Measurements from ENCODE around the gene DICER1. TPM values are rescaled to one million over a fixed set of nuclear protein-coding genes. Genes with fewer than 3 reads are reported as not detected.

The DICER1 gene
- total RNA-seq, 2 donors from 2014 or later, result 49.3 to 53.7 TPM

- H3K27me3 ChIP-seq, result no peaks in the 10 kb centered on the region
- H3K36me3 ChIP-seq, result no peaks in the 10 kb centered on the region
- DNase-seq, result no peak
- H3K4me3 ChIP-seq, result no peak overlapping the region
- H3K4me1 ChIP-seq, result no peaks in the 10 kb centered on the region
- no peak for TF ChIP-seq CTCF (IDR thresholded peaks at IDR 0.05)
- intact Hi-C loops (cut with DNase I), result no loop called here
- H3K27ac ChIP-seq, result no peak overlapping the region
- H3K9me3 ChIP-seq, result no peaks in the 10 kb centered on the region
- H3K9ac ChIP-seq (ENCODE audit: low read depth in 2 of 2, low read length in 2 of 2), result no peak overlapping the region
Measured at GRCh38 chr14:95055318-95055717, 102.0 kb downstream of the DICER1 start.

- Histone ChIP-seq H3K36me3 (no peaks in the 10 kb centered on the region), H3K4me3 (no peak overlapping the region), H3K27ac (no peak overlapping the region), H3K9ac (ENCODE audit: low read depth in 2 of 2, low read length in 2 of 2) (no peak overlapping the region), H3K9me3 (no peaks in the 10 kb centered on the region), H3K27me3 (no peaks in the 10 kb centered on the region), H3K4me1 (no peaks in the 10 kb centered on the region)
- intact Hi-C loops (cut with DNase I), result no loop called here
- no peak for TF ChIP-seq CTCF (IDR thresholded peaks at IDR 0.05)
- no peak for DNase-seq
Measured at GRCh38 chr14:95054346-95055280, 102.7 kb downstream of the DICER1 start.

- no peaks in the 10 kb centered on the region for H3K4me1 ChIP-seq
- intact Hi-C loops (cut with DNase I), result no loop called here
- H3K36me3 ChIP-seq, result no peaks in the 10 kb centered on the region
- no peaks in the 10 kb centered on the region for H3K27me3 ChIP-seq
- H3K4me3 ChIP-seq, result no peak overlapping the region
- no peak for DNase-seq
- H3K27ac ChIP-seq, result no peak overlapping the region
- H3K9ac ChIP-seq (ENCODE audit: low read depth in 2 of 2, low read length in 2 of 2), result no peak overlapping the region
- TF ChIP-seq CTCF (IDR thresholded peaks at IDR 0.05), result no peak
- H3K9me3 ChIP-seq, result no peaks in the 10 kb centered on the region
Measured at GRCh38 chr14:95052016-95052585, 105.2 kb downstream of the DICER1 start.

- no peaks in the 10 kb centered on the region for H3K4me1 ChIP-seq
- no peak for TF ChIP-seq CTCF (IDR thresholded peaks at IDR 0.05)
- no peak for DNase-seq
- no peaks in the 10 kb centered on the region for H3K9me3 ChIP-seq
- no peak overlapping the region for H3K27ac ChIP-seq
- no peaks in the 10 kb centered on the region for H3K27me3 ChIP-seq
- H3K4me3 ChIP-seq, result no peak overlapping the region
- intact Hi-C loops (cut with DNase I), result no loop called here
- H3K36me3 ChIP-seq, result no peaks in the 10 kb centered on the region
- no peak overlapping the region for H3K9ac ChIP-seq (ENCODE audit: low read depth in 2 of 2, low read length in 2 of 2)
Measured at GRCh38 chr14:95049952-95050351, 107.4 kb downstream of the DICER1 start.

GRCh38 chr14:95048771-95049312 is 108.5 kb downstream of the DICER1 start:
- DNase-seq, result no peak
- intact Hi-C loops (cut with DNase I), result no loop called here
- Histone ChIP-seq H3K4me1 (no peaks in the 10 kb centered on the region), H3K9me3 (no peaks in the 10 kb centered on the region), H3K36me3 (no peaks in the 10 kb centered on the region), H3K9ac (ENCODE audit: low read depth in 2 of 2, low read length in 2 of 2) (no peak overlapping the region), H3K27me3 (no peaks in the 10 kb centered on the region), H3K4me3 (no peak overlapping the region), H3K27ac (no peak overlapping the region)
- no peak for TF ChIP-seq CTCF (IDR thresholded peaks at IDR 0.05)

All from colonic mucosa (tissue), 4 donors.